Inferior parietal cortex (tissue), 1 donor: ENCODE measurements around the gene APBA2.

ENCODE experiments used
- DNase-seq: peaks from one replicate; pipeline ENCODE4 v3.0.0-alpha.2; 2016; ENCODE audit errors: extremely low spot score

Gene APBA2

DNA sequence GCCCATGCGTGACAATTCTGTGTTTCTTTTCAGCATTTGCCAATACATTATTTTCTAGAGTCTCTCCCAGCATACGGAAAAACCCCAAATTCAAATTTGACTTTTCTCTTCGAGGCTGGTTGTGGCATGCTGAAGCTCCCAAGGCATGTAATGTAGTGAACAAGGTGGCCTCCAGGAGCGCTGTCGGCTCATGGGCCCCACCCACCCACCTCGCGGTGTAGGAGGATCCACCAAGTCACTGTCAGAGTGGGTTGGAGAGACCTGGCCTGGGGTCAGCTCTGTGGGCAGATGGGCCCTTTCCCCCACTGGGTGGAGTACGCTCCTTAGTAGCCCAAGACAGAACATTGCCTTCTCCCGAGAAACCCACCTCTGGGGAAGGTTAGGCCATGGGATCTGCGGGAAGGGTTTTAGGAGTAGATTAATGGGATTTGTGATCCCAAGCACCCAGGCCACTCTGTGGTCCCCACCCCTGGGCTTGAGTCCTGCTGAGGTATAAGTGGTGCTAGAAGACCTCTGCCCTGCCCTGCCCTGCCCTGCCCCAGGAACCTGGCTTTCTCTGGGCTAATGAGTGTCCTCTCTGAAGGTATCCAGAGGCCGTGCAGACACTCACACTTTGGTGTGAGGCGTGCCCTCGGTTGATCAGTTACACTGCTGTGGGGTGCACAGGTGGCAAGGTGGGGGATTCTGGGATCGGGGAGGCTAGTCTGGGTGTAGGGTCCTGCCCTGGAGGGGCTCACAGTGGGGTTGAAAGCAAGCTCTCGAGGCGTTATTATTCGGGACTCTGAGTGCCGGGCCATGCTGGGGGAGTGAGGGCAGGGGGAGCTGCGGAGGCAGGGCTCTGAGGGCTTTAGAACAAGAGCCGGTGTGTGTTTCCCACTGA is 97.9 kb downstream of the APBA2 start:
- no peak for DNase-seq

DNA sequence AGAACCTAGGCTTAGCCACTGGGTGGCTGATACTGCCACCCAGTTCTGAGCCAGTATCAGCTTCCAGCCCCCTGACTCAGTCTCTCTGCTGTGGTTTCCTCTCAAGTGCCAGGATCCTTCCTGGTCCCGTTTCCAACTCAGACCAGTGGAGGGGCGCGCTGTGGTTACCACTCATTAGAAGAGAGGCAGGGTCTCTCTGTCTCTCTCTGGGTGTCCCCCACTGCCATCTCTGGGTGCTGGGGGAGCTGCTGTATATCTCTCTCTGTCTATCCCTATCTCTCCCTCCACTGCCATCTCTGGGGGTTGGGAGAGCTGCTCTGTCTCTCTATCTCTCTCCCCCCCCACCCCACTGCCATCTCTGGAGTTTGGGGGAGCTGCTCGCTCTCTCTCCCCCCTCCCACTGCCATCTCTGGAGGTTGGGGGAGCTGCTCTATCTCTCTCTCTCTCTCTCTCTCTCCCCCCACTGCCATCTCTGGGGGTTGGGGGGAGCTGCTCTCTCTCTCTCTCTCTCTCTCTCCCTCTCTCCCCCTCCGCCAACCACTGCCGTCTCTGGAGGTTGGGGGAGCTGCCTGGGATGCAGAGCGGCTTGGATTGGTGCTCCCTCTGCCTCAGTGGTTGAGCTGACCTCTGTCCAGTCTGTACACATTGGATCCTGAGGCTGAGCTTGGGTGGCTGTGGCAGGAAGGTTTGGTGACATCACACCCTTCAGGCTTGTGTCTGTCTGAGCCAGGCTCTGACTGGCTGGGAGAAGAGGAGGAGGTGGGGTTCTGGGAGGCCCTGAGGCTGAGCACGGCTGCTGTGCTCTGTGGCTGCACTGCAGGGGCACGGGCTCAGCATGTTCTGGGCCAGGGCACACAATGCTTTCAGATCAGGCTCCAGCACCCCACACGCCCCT is 98.9 kb downstream of the APBA2 start:
- peak; percentile 75 for DNase-seq

DNA sequence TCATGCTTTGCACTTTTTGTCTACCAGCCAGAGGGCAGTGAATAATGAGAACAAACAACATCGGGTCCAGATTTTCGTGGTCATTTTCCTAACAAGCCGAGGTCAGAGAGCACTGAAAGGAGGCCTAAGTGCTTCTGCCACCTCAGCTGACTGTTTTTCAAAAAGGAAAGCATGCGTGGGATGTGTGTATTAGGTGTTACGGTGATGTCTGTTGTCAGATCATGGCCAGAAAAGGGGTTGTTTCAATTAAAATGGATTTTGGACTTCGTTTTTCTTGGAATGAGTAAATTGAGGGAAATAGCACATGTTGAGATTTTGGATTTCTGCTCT is 99.5 kb downstream of the APBA2 start:
- no peak for DNase-seq

GRCh38 chr15:28985691-28986090 is 99.9 kb downstream of the APBA2 start:
- no peak for DNase-seq

- no peak for DNase-seq
Observed at GRCh38 chr15:28986108-28986507, 100.3 kb downstream of the APBA2 start.

DNA sequence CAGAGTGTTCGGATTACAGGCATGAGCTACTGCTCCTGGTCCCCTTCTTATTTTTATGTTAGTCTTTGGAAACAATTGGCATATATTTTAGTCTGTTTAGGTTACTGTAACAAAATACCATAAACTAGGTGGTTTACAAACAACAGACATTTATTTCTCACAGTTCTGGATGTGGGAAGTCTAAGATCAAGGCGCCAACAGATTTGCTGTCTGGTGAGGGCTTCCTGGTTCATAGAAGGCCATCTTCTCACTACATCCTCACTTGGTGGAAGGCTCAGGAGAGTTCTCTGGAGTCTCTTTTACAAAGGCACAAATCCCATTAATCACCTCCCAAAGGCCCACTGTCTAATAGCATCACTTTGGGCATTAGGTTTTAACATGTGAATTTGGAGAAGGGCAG is 101.0 kb downstream of the APBA2 start:
- DNase-seq, result no peak

- no peak for DNase-seq
Observed at GRCh38 chr15:28987337-28987736, 101.6 kb downstream of the APBA2 start.

GRCh38 chr15:28989239-28989830 is 103.6 kb downstream of the APBA2 start:
- peak; percentile 75 for DNase-seq

DNA sequence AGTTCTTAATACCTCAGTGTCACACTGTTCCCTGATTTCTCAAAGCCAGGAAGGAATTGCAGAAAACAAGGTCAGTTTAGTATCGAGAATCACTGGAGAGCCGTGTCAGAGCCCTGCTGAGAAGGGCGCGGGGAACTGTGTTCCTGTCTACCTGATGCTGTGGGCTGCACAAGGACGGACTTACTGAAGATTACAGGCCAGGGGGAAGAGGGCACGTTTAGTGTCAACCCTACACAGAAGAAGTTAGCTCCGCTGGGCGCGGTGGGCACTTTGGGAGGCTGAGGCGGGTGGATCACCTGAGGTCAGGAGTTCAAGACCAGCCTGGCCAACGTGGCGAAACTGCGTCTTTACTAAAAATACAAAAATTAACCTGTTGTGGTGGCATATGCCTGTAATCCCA is 104.1 kb downstream of the APBA2 start:
- no peak for DNase-seq

DNA sequence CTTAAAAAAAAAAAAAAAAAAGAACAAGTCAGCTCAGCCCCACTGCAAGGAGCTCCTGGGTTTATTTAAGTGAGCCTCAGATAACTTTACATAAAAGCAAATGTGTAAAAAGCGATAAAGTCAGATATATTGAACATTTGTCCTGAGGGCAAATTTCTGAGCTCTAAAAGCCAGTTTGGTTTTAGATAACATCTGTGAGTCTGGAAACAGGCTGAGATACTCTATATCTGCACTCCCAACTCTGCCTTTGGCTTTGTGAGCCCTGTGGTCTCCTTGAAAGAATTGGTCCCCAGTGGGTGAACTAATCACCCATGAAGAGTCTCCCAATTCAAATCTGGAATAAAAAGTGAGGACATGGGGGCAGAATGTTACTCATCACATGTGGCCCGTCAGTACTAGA is 104.6 kb downstream of the APBA2 start:
- DNase-seq, result no peak

- no peak for DNase-seq
Observed at GRCh38 chr15:28991236-28992171, 105.7 kb downstream of the APBA2 start.

- no peak for DNase-seq
Observed at GRCh38 chr15:28992336-28992864, 106.6 kb downstream of the APBA2 start.

GRCh38 chr15:28993051-28993719 is 107.4 kb downstream of the APBA2 start:
- peak; percentile 78 for DNase-seq

DNA sequence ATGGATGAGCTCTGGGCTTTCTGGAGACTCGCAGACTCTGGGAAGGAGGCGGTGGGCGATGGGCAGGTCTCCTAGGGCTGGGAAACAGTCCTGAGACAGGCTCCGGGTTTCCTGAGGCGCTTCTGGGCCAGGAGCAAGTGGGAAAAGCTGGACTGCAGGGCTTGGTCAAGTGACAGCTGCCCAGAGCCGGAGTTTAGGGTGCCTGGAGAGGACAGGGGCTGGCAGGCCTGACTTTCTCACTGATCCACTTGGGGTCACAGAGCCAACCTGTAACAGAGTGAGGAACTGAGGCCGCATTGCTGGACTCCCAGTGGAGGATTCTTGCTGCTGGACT is 107.9 kb downstream of the APBA2 start:
- no peak for DNase-seq

- no peak for DNase-seq
Observed at GRCh38 chr15:28994142-28994830, 108.5 kb downstream of the APBA2 start.

GRCh38 chr15:28994831-28995596 is 109.2 kb downstream of the APBA2 start:
- peak; percentile 75 for DNase-seq

DNA sequence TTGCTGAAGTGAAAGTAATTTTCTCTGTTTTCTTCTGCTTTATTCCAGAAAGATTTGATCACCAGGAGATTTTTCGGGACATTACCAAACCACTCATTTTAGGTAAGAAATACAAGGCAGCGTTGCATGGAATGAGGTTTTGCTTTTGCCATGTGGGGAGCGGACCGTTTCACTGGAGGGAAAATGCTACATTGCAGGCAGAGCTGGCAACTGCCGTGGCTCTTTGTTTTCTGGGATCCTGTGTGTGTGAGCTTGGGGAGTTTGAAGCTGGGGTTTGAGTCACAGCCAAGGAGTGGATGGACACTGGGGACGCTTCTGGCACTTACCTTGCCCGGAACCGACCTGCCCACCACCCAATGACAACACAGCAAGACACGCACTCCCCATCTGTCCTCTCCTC is 109.9 kb downstream of the APBA2 start:
- DNase-seq, result no peak

DNA sequence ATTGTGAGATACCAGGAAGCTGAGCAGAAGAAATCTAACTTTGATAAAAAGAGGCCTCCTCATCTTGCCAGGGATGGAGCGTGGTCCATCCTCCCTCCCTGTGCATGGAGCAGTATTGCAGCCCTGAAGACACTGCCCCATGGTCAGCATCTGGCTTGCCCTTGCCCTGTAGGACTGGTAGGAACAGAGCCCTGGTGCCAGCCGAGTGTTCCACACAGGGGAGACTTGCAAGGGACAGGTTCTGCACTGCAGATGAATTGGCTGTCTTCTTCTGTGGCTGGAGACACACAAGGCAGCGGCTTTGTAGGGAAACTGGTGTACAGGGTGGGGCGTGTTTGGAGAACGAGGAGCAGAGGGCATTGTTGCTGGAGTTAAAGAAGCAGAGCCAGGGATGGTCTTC is 110.5 kb downstream of the APBA2 start:
- no peak for DNase-seq

GRCh38 chr15:28996953-28997352 is 111.2 kb downstream of the APBA2 start:
- no peak for DNase-seq
